Uterine smooth muscle cell (primary cell): Measurements from ENCODE around the gene ATP1B2. TPM values are rescaled to one million over a fixed set of nuclear protein-coding genes. Genes with fewer than 3 reads are reported as not detected.

Source experiments
- total RNA-seq: library from RNA; depleted of rRNA; stranded (reverse); fragments of >200 nt; gene quantifications from 2 replicates; pipeline ENCODE4 v1.2.3, GENCODE V29; 2014

The ATP1B2 gene
- total RNA-seq, result not detected in 2 replicates

GRCh38 chr17:7650509-7651096, at the start of gene ATP1B2:
Gene ATP1B2 (plus strand): TSS chr17:7650926. CDS start chr17:7651519, 593 bp downstream.

GRCh38 chr17:7614425-7615264, 36.1 kb upstream of the ATP1B2 start, which contains the start of gene FXR2:
Gene FXR2 (minus strand): TSS chr17:7614897. CDS start chr17:7614532, 365 bp downstream.

GRCh38 chr17:7627250-7628121, 23.2 kb upstream of the ATP1B2 start, which contains the start of gene SAT2:
Gene SAT2 (minus strand): TSS chr17:7627821. CDS start chr17:7627635, 186 bp downstream.

GRCh38 chr17:7629939-7630571, 20.7 kb upstream of the ATP1B2 start, which contains the start of gene SHBG:
Gene SHBG (plus strand): TSS chr17:7630135. CDS start chr17:7630173, 38 bp downstream.

GRCh38 chr17:7687072-7687907, 36.6 kb downstream of the ATP1B2 start, which contains the start of gene TP53:
Gene TP53 (minus strand): TSS chr17:7687490. CDS start chr17:7676594, 10,896 bp downstream.

GRCh38 chr17:7687908-7688807, 37.4 kb downstream of the ATP1B2 start, which contains the start of gene WRAP53:
Gene WRAP53 (plus strand): TSS chr17:7688477. CDS start chr17:7688649, 172 bp downstream.

GRCh38 chr17:7704601-7705268, 54.0 kb downstream of the ATP1B2 start, which contains the start of gene EFNB3:
Gene EFNB3 (plus strand): TSS chr17:7705202. CDS start chr17:7705599, 397 bp downstream.

Other genes starting within 250 kb of the ATP1B2 start
- gene TMEM256, start 246.8 kb upstream of the ATP1B2 start, total RNA-seq, result 69.7 and 102 TPM in 2 replicates
- 8.2 and 10.7 TPM in 2 replicates for gene NLGN2, start 243.1 kb upstream of the ATP1B2 start, total RNA-seq
- not detected in 2 replicates for gene SPEM1, start 230.6 kb upstream of the ATP1B2 start, total RNA-seq
- gene SPEM2, start 225.3 kb upstream of the ATP1B2 start, total RNA-seq, result not detected in 2 replicates
- not detected in 2 replicates for gene SPEM3, start 222.1 kb upstream of the ATP1B2 start, total RNA-seq
- 1.2 and 2.2 TPM in 2 replicates for gene TMEM102, start 215.5 kb upstream of the ATP1B2 start, total RNA-seq
- 0.77 and 1.7 TPM in 2 replicates for gene FGF11, start 211.4 kb upstream of the ATP1B2 start, total RNA-seq
- 3.4 and 6.6 TPM in 2 replicates for gene CHRNB1, start 205.9 kb upstream of the ATP1B2 start, total RNA-seq
- 14.8 and 24.1 TPM in 2 replicates for gene ZBTB4, start 171.3 kb upstream of the ATP1B2 start, total RNA-seq
- gene SLC35G6, start 169.5 kb upstream of the ATP1B2 start, total RNA-seq, result not detected in 2 replicates
- gene POLR2A, start 166.6 kb upstream of the ATP1B2 start, total RNA-seq, result 90.6 and 114 TPM in 2 replicates
- gene TNFSF12, start 101.9 kb upstream of the ATP1B2 start, total RNA-seq, result 6.1 and 10.0 TPM in 2 replicates
- gene TNFSF13, start 92.2 kb upstream of the ATP1B2 start, total RNA-seq, result 0.44 and 0.75 TPM in 2 replicates
- gene SENP3, start 89.0 kb upstream of the ATP1B2 start, total RNA-seq, result 73.1 and 83.8 TPM in 2 replicates
- gene CD68, start 71.3 kb upstream of the ATP1B2 start, total RNA-seq, result 12.8 and 16.2 TPM in 2 replicates
- 77.5 and 140 TPM in 2 replicates for gene MPDU1, start 67.1 kb upstream of the ATP1B2 start, total RNA-seq
- gene SOX15, start 60.8 kb upstream of the ATP1B2 start, total RNA-seq, result 0.12 and 0.33 TPM in 2 replicates
- 62.0 and 65.4 TPM in 2 replicates for gene FXR2, start 36.0 kb upstream of the ATP1B2 start, total RNA-seq
- 30.0 and 43.9 TPM in 2 replicates for gene SAT2, start 23.1 kb upstream of the ATP1B2 start, total RNA-seq
- 0.11 and 0.37 TPM in 2 replicates for gene SHBG, start 20.8 kb upstream of the ATP1B2 start, total RNA-seq
- gene TP53, start 36.6 kb downstream of the ATP1B2 start, total RNA-seq, result 14.9 and 23.9 TPM in 2 replicates
- 4.6 and 9.8 TPM in 2 replicates for gene WRAP53, start 37.6 kb downstream of the ATP1B2 start, total RNA-seq
- 0.11 and 0.12 TPM in 2 replicates for gene EFNB3, start 54.3 kb downstream of the ATP1B2 start, total RNA-seq
- 0.22 and 0.37 TPM in 2 replicates for gene DNAH2, start 66.8 kb downstream of the ATP1B2 start, total RNA-seq
- gene KDM6B, start 183.3 kb downstream of the ATP1B2 start, total RNA-seq, result 5.1 and 7.5 TPM in 2 replicates
- 0.22 and 0.50 TPM in 2 replicates for gene TMEM88, start 204.1 kb downstream of the ATP1B2 start, total RNA-seq
- 59.4 and 81.0 TPM in 2 replicates for gene NAA38, start 206.6 kb downstream of the ATP1B2 start, total RNA-seq
- gene CYB5D1, start 207.1 kb downstream of the ATP1B2 start, total RNA-seq, result 9.0 and 12.8 TPM in 2 replicates
- 135 and 232 TPM in 2 replicates for gene CHD3, start 237.9 kb downstream of the ATP1B2 start, total RNA-seq